Measurements from ENCODE around the gene PROK1.

- TF ChIP-seq POLR2A (IDR thresholded peaks at IDR 0.05) (no peak), CTCF (IDR thresholded peaks at IDR 0.05 in 4 of 5, conservative IDR thresholded peaks at IDR 0.05 in 1 of 5) (no peak)
Observed at GRCh38 chr1:110463725-110464124, 12.8 kb downstream of the PROK1 start.

Data from gastrocnemius medialis (tissue), 4 donors.